ENCODE results near the gene PNKP. TPM values are rescaled to one million over a fixed set of nuclear protein-coding genes. Genes with fewer than 3 reads are reported as not detected.

Gene PNKP
- polyA plus RNA-seq, 1 donor from 2014 or later: 43.1 TPM

DNA sequence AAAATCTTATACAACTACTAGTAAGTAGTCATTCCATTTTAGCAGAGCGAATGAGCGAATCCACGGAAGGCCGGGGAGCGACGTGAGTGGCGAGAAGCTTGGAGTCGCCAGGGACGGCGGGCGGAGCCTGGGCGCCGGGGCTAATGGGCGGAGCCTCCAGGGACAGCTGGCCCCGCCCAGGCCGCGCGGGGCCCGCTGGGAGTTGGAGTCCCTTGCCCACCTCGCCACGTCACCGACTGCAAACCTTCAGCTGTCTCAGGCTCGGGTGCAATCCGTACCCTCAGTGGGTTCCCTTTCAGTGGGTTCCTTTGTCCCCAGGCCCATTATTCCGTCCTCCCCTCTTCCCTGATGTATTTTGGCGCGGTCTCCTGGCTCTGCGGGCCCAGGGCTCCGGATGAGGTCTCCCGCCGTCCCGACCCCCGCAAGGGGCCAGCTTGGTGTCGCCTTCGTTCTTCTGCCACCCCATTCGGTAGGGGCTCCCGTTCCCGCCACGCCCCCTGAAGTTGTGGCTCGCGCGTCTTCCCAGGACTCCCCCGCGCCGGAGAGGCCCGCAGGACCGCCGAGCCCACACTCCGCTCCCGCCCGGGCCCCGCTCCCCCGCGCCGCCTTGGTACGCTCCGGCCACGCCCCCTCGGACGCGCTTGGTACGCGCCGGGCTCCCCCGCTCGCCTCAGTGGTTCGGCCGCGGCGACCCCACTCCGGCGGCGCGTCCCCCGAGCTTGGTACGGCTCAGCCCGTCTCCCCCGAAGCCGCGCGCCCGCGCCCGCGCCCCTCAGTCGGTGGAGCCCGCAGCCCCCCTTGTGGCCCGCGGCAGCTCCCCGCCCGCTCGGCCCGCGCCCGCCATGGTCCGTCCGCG lies 16.7 kb downstream of the PNKP start, which contains the start of gene PTOV1:
Gene PTOV1, plus strand, starts transcription at position 673 of the 856 bp plus-strand sequence.
- H3K4me2 ChIP-seq (ENCODE audit: low read length): peak within 1 kb of the TSS; percentile 52
- no peaks in the 10 kb centered on the region for H3K9me2 ChIP-seq (ENCODE audit: insufficient read depth, low read length)
- peak within 1 kb of the TSS; percentile 89 for H3K9ac ChIP-seq (ENCODE audit: low read length)
- TF ChIP-seq, protein P1, sequence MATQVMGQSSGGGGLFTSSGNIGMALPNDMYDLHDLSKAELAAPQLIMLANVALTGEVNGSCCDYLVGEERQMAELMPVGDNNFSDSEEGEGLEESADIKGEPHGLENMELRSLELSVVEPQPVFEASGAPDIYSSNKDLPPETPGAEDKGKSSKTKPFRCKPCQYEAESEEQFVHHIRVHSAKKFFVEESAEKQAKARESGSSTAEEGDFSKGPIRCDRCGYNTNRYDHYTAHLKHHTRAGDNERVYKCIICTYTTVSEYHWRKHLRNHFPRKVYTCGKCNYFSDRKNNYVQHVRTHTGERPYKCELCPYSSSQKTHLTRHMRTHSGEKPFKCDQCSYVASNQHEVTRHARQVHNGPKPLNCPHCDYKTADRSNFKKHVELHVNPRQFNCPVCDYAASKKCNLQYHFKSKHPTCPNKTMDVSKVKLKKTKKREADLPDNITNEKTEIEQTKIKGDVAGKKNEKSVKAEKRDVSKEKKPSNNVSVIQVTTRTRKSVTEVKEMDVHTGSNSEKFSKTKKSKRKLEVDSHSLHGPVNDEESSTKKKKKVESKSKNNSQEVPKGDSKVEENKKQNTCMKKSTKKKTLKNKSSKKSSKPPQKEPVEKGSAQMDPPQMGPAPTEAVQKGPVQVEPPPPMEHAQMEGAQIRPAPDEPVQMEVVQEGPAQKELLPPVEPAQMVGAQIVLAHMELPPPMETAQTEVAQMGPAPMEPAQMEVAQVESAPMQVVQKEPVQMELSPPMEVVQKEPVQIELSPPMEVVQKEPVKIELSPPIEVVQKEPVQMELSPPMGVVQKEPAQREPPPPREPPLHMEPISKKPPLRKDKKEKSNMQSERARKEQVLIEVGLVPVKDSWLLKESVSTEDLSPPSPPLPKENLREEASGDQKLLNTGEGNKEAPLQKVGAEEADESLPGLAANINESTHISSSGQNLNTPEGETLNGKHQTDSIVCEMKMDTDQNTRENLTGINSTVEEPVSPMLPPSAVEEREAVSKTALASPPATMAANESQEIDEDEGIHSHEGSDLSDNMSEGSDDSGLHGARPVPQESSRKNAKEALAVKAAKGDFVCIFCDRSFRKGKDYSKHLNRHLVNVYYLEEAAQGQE (IDR thresholded peaks at IDR 0.05; ENCODE audit: borderline replicate concordance): peak; percentile 88
- TF ChIP-seq, protein P2, sequence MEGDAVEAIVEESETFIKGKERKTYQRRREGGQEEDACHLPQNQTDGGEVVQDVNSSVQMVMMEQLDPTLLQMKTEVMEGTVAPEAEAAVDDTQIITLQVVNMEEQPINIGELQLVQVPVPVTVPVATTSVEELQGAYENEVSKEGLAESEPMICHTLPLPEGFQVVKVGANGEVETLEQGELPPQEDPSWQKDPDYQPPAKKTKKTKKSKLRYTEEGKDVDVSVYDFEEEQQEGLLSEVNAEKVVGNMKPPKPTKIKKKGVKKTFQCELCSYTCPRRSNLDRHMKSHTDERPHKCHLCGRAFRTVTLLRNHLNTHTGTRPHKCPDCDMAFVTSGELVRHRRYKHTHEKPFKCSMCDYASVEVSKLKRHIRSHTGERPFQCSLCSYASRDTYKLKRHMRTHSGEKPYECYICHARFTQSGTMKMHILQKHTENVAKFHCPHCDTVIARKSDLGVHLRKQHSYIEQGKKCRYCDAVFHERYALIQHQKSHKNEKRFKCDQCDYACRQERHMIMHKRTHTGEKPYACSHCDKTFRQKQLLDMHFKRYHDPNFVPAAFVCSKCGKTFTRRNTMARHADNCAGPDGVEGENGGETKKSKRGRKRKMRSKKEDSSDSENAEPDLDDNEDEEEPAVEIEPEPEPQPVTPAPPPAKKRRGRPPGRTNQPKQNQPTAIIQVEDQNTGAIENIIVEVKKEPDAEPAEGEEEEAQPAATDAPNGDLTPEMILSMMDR (IDR thresholded peaks at IDR 0.05; ENCODE audit: poor library complexity, severe bottlenecking): no peak
- TF ChIP-seq TAF1 (IDR thresholded peaks at IDR 0.05; ENCODE audit: low read depth) (peak; percentile 56), MXI1 (conservative IDR thresholded peaks at IDR 0.05; ENCODE audit: poor library complexity, severe bottlenecking) (peak; percentile 77), RAD21 (conservative IDR thresholded peaks at IDR 0.05) (peak; percentile 37), EP300 (conservative IDR thresholded peaks at IDR 0.05; ENCODE audit: poor library complexity, severe bottlenecking) (peak; percentile 80), EZH2 (IDR thresholded peaks at IDR 0.05; ENCODE audit: borderline replicate concordance, insufficient read depth, low read length, poor library complexity, severe bottlenecking) (no peak), POLR2AphosphoS5 (IDR thresholded peaks at IDR 0.05) (peak; percentile 82), SMC3 (conservative IDR thresholded peaks at IDR 0.05; ENCODE audit: poor library complexity) (peak; percentile 44)
- H3F3A ChIP-seq (ENCODE audit: insufficient read depth, low read length, poor library complexity, severe bottlenecking): no peaks in the 10 kb centered on the region
- H3K4me3 ChIP-seq (ENCODE audit: low read length): peak within 1 kb of the TSS; percentile 76
- H3K9me3 ChIP-seq (ENCODE audit: low read length): no peaks in the 10 kb centered on the region
- no peaks in the 10 kb centered on the region for H3K27me3 ChIP-seq (ENCODE audit: insufficient read depth, low read depth, low read length)
- peak within 1 kb of the TSS; percentile 95 for H3K27ac ChIP-seq (ENCODE audit: low read length)
- H4K20me1 ChIP-seq (ENCODE audit: insufficient read depth): peaks cover 31% of the 10 kb centered on the region
- peak within 1 kb of the TSS; percentile 66 for H2AFZ ChIP-seq (ENCODE audit: low read depth, low read length)
- peaks cover 34% of the 10 kb centered on the region for H3K79me2 ChIP-seq (replicated peaks; ENCODE audit: insufficient read depth, low read length)
- peaks cover 4% of the 10 kb centered on the region for H3K36me3 ChIP-seq (ENCODE audit: insufficient read depth, low read length)

DNA sequence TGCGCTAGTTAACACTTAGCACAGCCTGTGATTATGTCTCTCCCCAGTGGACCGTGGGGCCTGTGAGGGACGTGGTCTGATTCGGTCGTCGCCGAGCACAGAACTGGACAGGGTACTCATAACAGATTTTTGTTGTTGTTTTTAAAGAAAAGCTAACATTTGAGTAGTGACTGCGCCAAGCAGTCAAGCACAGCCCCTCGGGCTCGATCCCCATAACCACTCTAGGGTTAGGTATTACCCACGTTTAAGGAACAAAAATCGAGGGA lies 17.2 kb downstream of the PNKP start:
- Histone ChIP-seq H3K27ac (ENCODE audit: low read length) (peak overlapping the region; percentile 95), H3K4me3 (ENCODE audit: low read length) (peak overlapping the region; percentile 70), H3K4me2 (ENCODE audit: low read length) (no peak overlapping the region), H3K79me2 (replicated peaks; ENCODE audit: insufficient read depth, low read length) (peaks cover 30% of the 10 kb centered on the region), H3K36me3 (ENCODE audit: insufficient read depth, low read length) (peaks cover 4% of the 10 kb centered on the region), H3K27me3 (ENCODE audit: insufficient read depth, low read depth, low read length) (no peaks in the 10 kb centered on the region), H3K9ac (ENCODE audit: low read length) (peak overlapping the region; percentile 89), H3K9me3 (ENCODE audit: low read length) (no peaks in the 10 kb centered on the region), H4K20me1 (ENCODE audit: insufficient read depth) (peaks cover 25% of the 10 kb centered on the region), H3F3A (ENCODE audit: insufficient read depth, low read length, poor library complexity, severe bottlenecking) (no peaks in the 10 kb centered on the region), H3K9me2 (ENCODE audit: insufficient read depth, low read length) (no peaks in the 10 kb centered on the region), H2AFZ (ENCODE audit: low read depth, low read length) (peak overlapping the region; percentile 66)
- TF ChIP-seq, protein P1 (IDR thresholded peaks at IDR 0.05; ENCODE audit: borderline replicate concordance): no peak
- TF ChIP-seq EP300 (conservative IDR thresholded peaks at IDR 0.05; ENCODE audit: poor library complexity, severe bottlenecking): no peak
- TF ChIP-seq EZH2 (IDR thresholded peaks at IDR 0.05; ENCODE audit: borderline replicate concordance, insufficient read depth, low read length, poor library complexity, severe bottlenecking): no peak
- no peak for TF ChIP-seq TAF1 (IDR thresholded peaks at IDR 0.05; ENCODE audit: low read depth)
- no peak for TF ChIP-seq MXI1 (conservative IDR thresholded peaks at IDR 0.05; ENCODE audit: poor library complexity, severe bottlenecking)
- no peak for TF ChIP-seq POLR2AphosphoS5 (IDR thresholded peaks at IDR 0.05)

All from neural cell (in vitro differentiated cells).